ENCODE results near the gene ENTPD2. TPM values are rescaled to one million over a fixed set of nuclear protein-coding genes. Genes with fewer than 3 reads are reported as not detected.

The ENTPD2 gene
- total RNA-seq, 1 experiment from 2014 or later: 32.5 TPM

DNA sequence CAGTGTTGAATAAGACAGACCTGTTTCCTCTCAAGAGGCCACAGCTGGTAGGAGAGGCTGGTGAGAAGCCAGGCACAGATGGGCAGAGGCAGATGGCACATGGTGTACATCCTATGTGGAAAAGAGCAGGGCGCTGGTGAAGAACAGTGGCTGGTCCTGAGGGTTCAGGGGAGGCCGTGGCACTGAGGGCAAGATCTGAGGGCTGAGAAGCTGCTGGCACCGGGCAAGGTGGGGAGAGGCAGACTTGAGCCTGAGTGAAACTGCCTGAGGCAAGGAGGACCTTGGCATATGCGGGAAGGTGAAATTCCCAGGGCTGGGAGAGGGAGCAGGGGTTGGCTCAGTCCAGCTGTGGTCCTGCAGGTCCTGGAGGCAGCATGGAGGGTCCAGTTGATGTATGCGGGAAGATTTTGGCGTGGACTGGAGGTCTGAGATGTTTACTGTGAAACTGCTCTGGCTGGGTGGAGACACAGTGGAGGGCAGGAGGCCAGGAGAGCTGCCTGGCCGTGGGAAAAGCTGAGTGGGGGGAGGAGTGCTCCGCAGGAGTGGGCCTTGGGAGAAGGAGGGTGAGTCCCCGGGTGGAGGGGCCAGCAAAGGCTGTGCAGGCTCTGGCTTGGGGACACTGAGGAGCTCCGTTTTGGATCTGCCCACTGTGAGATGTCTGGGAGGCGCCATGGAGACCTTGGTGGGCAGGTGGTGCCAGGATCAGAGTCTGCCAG, 35.5 kb upstream of the ENTPD2 start:
- RAD21 ChIA-PET (ENCODE audit: low non-redundant PET in 1 of 2, low total read pairs in 2 of 2, uncharacterized antibody in 2 of 2, unreplicated experiment in 2 of 2): interaction anchor here in 1 of 2 experiments (0.7 kb wide), 1 partner anchor 289 kb away, joined by 3 read pairs; no protein-coding TSS in a partner anchor
- no peak overlapping the region for H3K4me2 ChIP-seq (ENCODE audit: low read length)
- intact Hi-C loops (cut with micrococcal nuclease): no loop called here
- ATAC-seq (no peak), DNase-seq (ENCODE audit: low read depth, low spot score) (no peak)
- H3K9me2 ChIP-seq (ENCODE audit: insufficient read depth): no peaks in the 10 kb centered on the region
- H3K36me3 ChIP-seq (ENCODE audit: control insufficient read depth in 1 of 2, insufficient read depth in 2 of 2, low read length in 2 of 2): peaks cover 4 to 6% of the 10 kb centered on the region in 2 experiments; a peak in 2 of 4 replicates
- POLR2A ChIA-PET: no interaction called here
- TF ChIP-seq, protein P1, sequence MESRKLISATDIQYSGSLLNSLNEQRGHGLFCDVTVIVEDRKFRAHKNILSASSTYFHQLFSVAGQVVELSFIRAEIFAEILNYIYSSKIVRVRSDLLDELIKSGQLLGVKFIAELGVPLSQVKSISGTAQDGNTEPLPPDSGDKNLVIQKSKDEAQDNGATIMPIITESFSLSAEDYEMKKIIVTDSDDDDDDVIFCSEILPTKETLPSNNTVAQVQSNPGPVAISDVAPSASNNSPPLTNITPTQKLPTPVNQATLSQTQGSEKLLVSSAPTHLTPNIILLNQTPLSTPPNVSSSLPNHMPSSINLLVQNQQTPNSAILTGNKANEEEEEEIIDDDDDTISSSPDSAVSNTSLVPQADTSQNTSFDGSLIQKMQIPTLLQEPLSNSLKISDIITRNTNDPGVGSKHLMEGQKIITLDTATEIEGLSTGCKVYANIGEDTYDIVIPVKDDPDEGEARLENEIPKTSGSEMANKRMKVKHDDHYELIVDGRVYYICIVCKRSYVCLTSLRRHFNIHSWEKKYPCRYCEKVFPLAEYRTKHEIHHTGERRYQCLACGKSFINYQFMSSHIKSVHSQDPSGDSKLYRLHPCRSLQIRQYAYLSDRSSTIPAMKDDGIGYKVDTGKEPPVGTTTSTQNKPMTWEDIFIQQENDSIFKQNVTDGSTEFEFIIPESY (IDR thresholded peaks at IDR 0.05; ENCODE audit: extremely low read depth, insufficient replicate concordance, low read length): no peak
- TF ChIP-seq, protein P2, sequence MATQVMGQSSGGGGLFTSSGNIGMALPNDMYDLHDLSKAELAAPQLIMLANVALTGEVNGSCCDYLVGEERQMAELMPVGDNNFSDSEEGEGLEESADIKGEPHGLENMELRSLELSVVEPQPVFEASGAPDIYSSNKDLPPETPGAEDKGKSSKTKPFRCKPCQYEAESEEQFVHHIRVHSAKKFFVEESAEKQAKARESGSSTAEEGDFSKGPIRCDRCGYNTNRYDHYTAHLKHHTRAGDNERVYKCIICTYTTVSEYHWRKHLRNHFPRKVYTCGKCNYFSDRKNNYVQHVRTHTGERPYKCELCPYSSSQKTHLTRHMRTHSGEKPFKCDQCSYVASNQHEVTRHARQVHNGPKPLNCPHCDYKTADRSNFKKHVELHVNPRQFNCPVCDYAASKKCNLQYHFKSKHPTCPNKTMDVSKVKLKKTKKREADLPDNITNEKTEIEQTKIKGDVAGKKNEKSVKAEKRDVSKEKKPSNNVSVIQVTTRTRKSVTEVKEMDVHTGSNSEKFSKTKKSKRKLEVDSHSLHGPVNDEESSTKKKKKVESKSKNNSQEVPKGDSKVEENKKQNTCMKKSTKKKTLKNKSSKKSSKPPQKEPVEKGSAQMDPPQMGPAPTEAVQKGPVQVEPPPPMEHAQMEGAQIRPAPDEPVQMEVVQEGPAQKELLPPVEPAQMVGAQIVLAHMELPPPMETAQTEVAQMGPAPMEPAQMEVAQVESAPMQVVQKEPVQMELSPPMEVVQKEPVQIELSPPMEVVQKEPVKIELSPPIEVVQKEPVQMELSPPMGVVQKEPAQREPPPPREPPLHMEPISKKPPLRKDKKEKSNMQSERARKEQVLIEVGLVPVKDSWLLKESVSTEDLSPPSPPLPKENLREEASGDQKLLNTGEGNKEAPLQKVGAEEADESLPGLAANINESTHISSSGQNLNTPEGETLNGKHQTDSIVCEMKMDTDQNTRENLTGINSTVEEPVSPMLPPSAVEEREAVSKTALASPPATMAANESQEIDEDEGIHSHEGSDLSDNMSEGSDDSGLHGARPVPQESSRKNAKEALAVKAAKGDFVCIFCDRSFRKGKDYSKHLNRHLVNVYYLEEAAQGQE (IDR thresholded peaks at IDR 0.05; ENCODE audit: low read depth): no peak
- TF ChIP-seq JUND (IDR thresholded peaks at IDR 0.05) (no peak), SP1 (IDR thresholded peaks at IDR 0.05; ENCODE audit: low read depth) (no peak), SRF (IDR thresholded peaks at IDR 0.05; ENCODE audit: low read depth) (no peak), EZH2phosphoT487 (IDR thresholded peaks at IDR 0.05; ENCODE audit: borderline replicate concordance) (no peak)
- no peaks in the 10 kb centered on the region for H3K9me3 ChIP-seq (ENCODE audit: control insufficient read depth in 1 of 2, insufficient read depth in 1 of 2, low read depth in 1 of 2, low read length in 2 of 2)
- no peak overlapping the region for H3K4me3 ChIP-seq (replicated peaks in 1 of 2; ENCODE audit: low read depth in 1 of 2, low read length in 2 of 2)
- H3K27ac ChIP-seq (ENCODE audit: low read depth, low read length): no peak overlapping the region
- peaks cover 16% of the 10 kb centered on the region; the same call in 1 of the 2 replicates for H3K79me2 ChIP-seq (ENCODE audit: insufficient read depth, low read length)
- H2AFZ ChIP-seq (ENCODE audit: low read depth, low read length, poor library complexity, severe bottlenecking): no peak overlapping the region
- peaks cover 19 to 30% of the 10 kb centered on the region in 2 experiments for H3K4me1 ChIP-seq (ENCODE audit: control insufficient read depth in 1 of 2, insufficient read depth in 2 of 2, low read length in 2 of 2)
- H3K9ac ChIP-seq (ENCODE audit: low read length): no peak overlapping the region
- BruUV-seq (replicated peaks): no TSS peak
- CTCF ChIA-PET: no interaction called here
- H4K20me1 ChIP-seq (ENCODE audit: insufficient read depth): no peaks in the 10 kb centered on the region
- H3K27me3 ChIP-seq (ENCODE audit: insufficient read depth, low read length): no peaks in the 10 kb centered on the region

Measured in HCT116 (cell line).